Measurements from ENCODE around the gene LGALS7.
"Not testable (repeated sequence)": the region's sequence is repeated elsewhere in the genome, so short reads cannot be mapped to it uniquely, and the experiment has no call there.

LGALS7 gene

DNA sequence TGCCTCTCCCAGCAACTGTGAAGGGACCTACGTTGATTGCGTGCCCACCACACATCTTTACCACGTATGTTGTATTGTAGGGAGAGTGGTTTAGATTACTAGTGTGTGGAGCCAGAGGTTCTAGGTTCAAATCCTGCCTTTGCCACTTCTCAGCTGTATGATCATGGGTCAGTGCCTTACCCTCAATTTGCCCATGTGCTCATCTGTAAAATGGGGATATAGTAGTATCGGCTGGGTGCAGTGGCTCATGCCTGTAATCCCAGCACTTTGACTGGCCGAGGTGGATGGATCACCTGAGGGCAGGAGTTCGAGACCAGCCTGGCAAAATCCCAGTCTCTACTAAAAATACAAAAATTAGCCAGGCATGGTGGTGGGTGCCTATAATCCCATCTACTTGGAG lies 40.0 kb upstream of the LGALS7 start:
- no peak for TF ChIP-seq CTCF (IDR thresholded peaks at IDR 0.05; ENCODE audit: low read depth, low read length, missing control alignments)
- no peak overlapping the region for H3K4me3 ChIP-seq (replicated peaks; ENCODE audit: low read depth, low read length)
- DNase-seq (ENCODE audit: extremely low read depth, low read depth), result no peak

GRCh38 chr19:38812841-38813320 lies 39.6 kb upstream of the LGALS7 start, which contains the start of gene LGALS4:
Gene LGALS4 (minus strand): TSS chr19:38812945. CDS start chr19:38812886, 59 bp downstream.
- H3K4me3 ChIP-seq (replicated peaks; ENCODE audit: low read depth, low read length), result no peak within 1 kb of the TSS
- no peak for DNase-seq (ENCODE audit: extremely low read depth, low read depth)
- TF ChIP-seq CTCF (IDR thresholded peaks at IDR 0.05; ENCODE audit: low read depth, low read length, missing control alignments), result no peak

GRCh38 chr19:38812009-38812840 lies 38.9 kb upstream of the LGALS7 start:
- TF ChIP-seq CTCF (IDR thresholded peaks at IDR 0.05; ENCODE audit: low read depth, low read length, missing control alignments), result no peak
- DNase-seq (ENCODE audit: extremely low read depth, low read depth), result no peak
- H3K4me3 ChIP-seq (replicated peaks; ENCODE audit: low read depth, low read length), result no peak overlapping the region

GRCh38 chr19:38809592-38810252 lies 36.4 kb upstream of the LGALS7 start:
- no peak overlapping the region for H3K4me3 ChIP-seq (replicated peaks; ENCODE audit: low read depth, low read length)
- DNase-seq (ENCODE audit: extremely low read depth, low read depth), result no peak
- TF ChIP-seq CTCF (IDR thresholded peaks at IDR 0.05; ENCODE audit: low read depth, low read length, missing control alignments), result no peak

GRCh38 chr19:38808741-38809140 lies 35.4 kb upstream of the LGALS7 start:
- no peak for TF ChIP-seq CTCF (IDR thresholded peaks at IDR 0.05; ENCODE audit: low read depth, low read length, missing control alignments)
- no peak overlapping the region for H3K4me3 ChIP-seq (replicated peaks; ENCODE audit: low read depth, low read length)
- no peak for DNase-seq (ENCODE audit: extremely low read depth, low read depth)

DNA sequence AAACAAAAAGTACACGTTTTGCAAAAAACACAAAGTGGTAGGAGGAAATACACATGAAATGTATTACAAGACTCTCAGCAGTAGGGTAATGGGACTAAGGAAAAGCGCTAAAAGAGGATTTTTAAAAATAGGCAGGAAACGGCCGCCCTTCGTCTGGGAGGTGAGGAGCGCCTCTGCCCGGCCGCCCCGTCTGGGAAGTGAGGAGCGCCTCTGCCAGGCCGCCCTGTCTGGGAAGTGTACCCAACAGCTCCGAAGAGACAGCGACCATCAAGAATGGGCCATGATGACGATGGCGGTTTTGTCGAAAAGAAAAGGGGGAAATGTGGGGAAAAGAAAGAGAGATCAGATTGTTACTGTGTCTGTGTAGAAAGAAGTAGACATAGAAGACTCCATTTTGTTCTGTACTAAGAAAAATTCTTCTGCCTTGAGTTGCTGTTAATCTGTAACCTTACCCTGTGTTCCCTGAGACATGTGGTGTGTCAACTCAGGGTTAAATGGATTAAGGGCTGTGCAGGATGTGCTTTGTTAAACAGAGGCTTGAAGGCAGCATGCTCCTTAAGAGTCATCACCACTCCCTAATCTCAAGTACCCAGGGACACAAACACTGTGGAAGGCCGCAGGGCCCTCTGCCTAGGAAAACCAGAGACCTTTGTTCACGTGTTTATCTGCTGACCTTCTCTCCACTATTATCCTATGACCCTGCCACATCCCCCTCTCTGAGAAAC lies 34.2 kb upstream of the LGALS7 start:
- H3K4me3 ChIP-seq (replicated peaks; ENCODE audit: low read depth, low read length); DNase-seq (ENCODE audit: extremely low read depth, low read depth): not testable (repeated sequence)

- no peak for DNase-seq (ENCODE audit: extremely low read depth, low read depth)
- H3K4me3 ChIP-seq (replicated peaks; ENCODE audit: low read depth, low read length), result no peak overlapping the region
- TF ChIP-seq CTCF (IDR thresholded peaks at IDR 0.05; ENCODE audit: low read depth, low read length, missing control alignments), result no peak
Observed at GRCh38 chr19:38806371-38806770, 33.1 kb upstream of the LGALS7 start.

Data from HFF-Myc (cell line).